ENCODE data around the gene TPM1.

TPM1 gene

DNA sequence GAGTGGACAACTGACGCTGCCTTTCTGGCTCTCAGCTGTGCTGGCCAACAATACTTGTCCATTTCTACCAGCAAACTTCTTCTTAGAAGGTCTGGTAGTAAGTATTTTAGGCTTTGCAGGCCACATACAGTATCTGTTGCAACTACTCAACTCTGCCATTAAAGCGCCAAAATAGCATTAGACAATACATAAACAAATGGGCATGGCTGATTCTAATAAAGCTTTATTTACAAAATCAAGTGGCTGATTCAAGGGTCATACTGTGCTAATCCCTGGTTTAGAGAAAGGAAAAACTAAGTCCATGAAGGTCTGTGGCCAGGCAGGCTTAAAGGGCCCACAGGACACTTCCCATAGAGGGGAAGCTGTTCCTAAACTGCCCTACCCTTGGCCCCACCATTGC, 26.3 kb upstream of the TPM1 start:
- no peak for DNase-seq (ENCODE audit: low spot score)

DNA sequence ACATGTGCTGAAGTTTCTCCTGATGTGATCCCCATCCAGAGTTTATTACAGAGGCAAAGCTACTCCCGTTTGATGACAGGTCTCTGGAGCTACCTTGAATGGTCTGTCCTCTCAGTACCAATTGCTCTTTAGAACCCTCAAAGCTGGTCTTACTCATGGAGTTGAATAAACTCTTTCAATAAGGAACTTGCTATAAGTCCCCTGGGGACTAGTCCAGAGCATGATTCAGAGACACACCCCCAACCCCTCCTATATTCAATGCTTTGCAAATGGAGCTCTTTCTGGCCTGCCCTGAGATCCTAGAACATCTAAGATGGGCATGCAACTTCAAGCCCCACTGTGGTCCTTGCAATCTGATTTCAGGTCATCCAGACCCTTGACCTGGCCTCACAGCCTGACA, 23.9 kb upstream of the TPM1 start:
- DNase-seq (ENCODE audit: low spot score), result no peak

DNA sequence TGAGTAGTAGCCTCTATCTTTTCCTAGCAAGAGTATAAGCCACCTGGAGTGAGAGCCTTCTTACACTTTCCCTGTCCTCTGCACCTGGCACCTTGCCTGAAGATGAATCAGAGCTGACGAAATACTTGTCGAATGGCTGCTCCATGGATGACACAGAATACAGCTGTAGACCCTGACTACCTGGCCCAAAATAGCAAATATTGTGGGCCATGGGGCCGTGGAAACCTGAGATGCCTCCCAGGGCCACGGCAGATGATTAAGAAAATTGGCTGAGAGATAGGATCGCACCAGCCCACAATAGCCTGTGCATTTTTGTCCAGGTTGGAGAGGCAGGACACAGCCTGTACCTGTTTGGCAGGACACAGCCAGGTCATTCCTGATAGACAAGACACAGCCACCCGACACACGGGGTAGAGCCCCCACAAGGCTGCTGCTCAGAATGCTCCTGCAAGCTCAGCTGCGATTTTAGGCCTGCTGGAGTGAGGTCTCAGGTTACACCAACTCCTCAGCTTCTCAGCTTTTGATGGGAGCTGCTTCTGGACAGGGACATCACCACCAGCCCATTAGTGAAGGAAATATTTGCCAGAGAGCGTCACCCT, 22.9 kb upstream of the TPM1 start:
- DNase-seq (ENCODE audit: low spot score), result no peak

DNA sequence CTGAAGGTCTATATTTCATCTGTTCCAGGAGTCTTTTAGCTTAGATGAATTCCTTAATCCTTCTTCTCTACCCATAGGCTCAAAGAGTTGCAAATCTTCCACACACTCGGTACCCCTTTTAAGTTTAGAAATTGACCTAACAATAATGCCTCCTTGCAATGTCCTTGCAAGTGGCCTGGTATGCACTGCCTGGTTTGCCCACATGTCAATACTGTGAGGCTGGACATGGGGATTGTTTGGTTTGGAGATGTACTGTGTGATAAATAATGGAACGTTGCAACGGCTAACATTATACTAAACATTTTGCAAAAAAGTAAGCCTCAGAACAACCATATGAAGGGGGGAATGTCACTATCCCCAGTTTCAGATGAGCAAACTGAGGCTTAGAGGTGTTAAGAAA, 22.4 kb upstream of the TPM1 start:
- no peak for DNase-seq (ENCODE audit: low spot score)

DNA sequence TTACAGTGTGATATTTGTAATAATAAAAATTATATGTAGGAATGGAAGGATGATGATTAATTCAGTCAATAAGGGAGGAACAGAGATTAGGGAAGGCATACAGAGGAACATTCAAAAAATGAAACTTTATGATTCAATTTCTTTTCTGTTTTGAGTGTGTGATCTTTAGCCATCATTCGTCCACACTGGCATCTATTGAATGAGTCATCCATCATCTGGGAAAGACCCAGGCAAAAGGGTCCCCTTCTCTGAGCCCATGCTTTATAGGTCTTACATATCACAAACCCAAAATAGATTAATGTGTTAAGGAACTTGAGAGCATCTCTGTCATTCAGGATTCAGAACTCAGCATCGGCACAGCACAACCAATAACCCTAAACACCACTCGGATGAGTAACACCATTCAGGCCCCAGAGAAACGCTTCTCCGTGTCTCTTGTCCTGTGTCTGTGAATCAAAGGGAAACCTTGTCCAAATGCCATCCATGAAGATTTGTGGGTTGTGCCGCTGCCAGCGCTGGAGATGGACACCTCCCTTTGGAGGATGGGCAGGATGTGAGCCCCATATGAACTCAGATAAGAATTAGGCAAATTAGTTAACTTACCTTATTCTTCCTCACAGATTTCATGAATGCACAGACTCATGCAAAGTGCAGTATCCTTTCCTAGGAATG, 21.7 kb upstream of the TPM1 start:
- no peak for DNase-seq (ENCODE audit: low spot score)

DNA sequence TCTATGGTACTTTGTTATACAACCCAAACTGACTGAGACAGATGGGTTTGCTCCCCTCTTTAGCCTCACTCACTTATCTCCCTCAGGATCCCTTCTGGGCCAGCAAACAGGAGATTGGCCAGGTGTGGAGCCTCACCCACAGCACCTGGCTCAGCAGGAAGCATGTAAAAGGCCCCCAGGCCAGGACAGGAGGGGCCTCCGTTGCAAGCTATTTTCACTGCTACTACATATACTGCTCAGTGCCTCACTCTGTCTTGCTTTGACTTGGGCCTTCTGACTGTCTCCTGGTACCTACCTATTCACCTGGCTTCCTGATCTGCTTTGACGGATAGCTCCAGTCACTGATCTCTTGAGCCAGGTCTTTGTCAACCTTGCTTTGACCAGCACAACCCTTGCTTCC, 20.4 kb upstream of the TPM1 start:
- no peak for DNase-seq (ENCODE audit: low spot score)

DNA sequence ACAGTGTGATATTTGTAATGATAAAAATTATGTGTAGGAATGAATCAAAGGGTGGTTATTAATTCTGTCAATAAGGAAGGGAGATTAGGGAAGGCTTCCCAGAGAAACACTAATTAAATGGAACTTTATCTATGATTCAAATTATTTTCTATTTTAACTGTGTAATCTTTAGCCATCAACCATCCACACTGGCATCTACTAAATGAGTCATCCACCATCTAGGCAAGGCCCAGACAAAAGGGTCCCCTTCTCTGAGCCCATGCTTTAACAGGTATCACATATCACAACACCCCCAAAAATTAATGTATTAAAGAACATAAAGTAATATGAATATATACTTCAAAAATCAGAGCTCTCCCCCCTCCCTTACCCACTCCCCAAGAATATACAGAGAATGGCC, 19.9 kb upstream of the TPM1 start:
- no peak for DNase-seq (ENCODE audit: low spot score)

DNA sequence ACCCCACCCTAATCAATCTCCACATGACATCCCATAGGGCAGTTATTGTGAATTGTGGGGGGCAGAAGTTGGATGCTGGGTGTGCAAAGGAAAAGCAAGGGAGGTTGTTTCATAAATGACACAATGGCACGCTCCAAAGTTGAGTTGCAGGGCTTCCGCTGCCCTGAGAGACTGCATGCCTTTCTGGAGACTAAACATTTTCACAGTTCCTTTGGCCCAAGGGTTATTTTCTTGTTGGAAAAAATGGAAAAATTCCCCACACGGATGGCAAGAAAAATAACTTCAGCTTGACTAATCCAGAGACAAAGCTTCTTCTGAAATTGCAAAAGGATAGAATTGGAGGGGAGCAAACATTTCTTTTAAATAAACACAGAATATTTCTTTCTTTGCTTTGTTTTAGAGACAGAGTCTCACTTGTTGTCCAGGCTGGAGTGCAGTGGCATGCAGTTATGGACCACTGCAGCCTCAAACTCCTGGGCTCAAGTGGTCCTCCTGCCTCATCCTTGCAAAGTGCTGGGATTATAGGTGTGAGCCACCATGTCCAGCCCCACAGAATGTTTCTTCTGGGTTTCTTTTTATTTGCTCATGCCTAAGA, 19.1 kb upstream of the TPM1 start:
- no peak for DNase-seq (ENCODE audit: low spot score)

DNA sequence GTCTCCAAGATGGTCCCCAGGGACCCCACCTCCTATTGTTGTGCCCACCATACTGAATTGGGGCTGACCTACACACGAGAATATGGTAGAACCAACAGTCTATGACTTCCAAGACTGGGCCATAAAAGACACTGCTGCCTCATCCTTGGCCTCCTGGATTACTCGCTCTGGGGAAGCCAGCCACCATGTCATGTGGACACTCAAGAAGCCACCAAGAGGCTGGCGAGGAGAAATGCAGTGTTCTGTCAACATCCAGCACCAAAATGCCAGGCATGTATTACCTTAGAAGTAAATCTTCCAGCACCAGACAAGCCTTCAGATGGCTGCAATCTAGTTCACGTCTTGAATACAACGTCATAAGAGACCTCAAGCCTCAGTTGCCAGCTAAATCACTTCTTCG, 17.1 kb upstream of the TPM1 start:
- no peak for DNase-seq (ENCODE audit: low spot score)

DNA sequence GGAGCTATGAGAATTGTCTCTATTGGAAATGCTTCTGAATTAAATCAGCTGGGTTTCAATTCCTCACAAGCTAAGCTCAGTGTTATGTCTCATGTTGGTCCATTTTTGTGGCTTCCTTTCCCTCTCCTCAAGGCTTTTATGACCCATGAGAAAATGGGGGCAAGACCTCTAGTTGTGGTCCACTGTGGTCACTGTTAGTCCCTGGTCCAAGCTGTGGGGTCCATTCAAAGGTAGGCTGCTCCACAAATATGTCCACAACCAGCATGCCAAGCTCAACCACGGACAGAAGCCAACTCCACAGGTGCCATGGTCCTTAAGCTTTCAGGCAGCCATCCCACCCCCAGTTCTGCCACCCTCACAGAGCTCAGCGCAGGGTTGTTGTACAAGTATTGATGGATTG, 14.9 kb upstream of the TPM1 start:
- no peak for DNase-seq (ENCODE audit: low spot score)

DNA sequence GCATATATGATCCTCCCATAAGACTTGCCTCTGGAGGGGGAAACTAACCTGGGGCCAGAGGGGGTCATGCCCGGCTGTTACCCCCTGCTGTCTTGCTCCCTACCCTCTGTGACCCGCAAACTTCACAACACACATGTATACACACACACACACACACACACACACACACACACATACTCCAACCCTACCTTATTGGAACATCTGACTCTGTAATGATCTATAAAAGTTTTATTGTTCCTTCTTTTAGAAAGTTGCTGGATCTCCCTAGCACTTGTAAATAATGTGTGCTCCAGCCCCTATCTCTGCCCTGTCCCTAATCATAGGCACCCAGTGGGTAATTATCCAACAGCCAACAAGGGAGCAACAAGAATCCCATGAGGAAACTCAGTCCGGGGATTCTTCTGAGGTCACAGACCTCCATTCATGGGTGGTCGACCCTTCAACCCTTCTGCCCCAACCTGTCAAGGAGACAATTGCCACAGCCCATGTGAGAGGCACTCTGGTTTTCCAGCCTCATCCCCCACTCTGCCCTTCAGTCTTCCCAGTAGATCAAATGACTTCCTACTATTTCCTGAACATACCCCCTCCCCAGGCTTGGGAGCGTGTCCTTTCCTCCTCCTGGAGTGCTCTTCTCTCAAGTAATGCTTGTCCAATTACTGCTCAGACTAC, 14.0 kb upstream of the TPM1 start:
- DNase-seq (ENCODE audit: low spot score), result no peak

DNA sequence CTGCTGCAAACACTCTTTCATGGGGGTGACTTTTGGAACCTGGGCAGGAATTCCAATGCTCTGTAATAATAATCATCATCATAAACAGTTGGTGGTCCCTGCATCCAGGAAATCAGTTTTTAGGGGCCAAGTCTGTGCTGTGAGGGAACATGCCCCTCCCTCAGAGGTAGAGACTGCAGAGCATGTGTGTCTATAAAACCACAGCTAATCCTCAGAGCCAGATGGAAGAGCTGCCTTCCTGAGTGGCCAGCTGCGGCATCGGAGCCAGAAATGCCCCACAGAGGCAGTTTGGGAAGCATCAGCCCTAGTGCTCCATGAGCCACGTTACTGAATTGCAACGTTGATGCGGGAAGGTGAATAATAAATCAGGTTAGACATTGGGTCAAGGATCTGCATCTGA, 12.9 kb upstream of the TPM1 start:
- no peak for DNase-seq (ENCODE audit: low spot score)

DNA sequence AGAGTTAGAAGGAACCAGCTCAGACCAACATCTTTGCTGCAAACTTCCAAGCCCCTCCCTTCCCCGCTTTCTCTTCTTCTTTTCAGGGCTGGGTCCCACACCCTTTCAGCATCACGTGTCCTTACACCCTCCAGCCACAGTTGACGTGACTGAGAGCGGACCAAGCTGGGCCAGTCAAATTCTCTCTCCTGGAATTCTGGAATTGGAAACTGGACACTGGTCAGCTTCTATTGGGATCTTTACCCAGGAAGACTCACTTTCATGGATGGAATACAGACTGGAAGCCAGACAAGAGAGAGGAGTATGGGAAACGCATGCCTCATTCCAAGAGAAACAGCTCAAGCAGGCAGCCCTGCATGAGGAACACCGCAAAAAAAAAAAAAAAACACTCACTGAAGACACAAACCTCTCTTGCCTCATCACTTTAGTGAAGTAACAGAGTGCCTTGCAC, 12.4 kb upstream of the TPM1 start:
- DNase-seq (ENCODE audit: low spot score), result no peak

DNA sequence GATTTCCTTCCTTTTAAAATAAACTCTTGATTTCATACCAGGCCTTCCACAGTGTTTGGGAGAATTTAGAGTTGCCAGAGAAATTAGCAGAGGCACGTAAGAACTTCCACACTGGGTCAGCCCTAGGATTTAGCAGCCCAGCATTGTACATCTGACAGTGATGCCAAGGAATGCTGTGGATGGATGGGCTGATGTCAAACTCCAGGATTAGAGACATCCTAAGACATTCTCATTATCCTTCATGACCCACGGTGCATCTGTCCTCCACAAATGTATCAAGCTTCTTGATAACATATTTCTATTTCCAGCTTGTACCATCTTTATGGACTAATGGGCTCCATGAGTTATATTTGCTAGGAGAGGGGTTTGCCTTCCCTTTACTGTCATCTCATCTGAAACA, 8.0 kb upstream of the TPM1 start:
- DNase-seq (ENCODE audit: low spot score), result no peak

DNA sequence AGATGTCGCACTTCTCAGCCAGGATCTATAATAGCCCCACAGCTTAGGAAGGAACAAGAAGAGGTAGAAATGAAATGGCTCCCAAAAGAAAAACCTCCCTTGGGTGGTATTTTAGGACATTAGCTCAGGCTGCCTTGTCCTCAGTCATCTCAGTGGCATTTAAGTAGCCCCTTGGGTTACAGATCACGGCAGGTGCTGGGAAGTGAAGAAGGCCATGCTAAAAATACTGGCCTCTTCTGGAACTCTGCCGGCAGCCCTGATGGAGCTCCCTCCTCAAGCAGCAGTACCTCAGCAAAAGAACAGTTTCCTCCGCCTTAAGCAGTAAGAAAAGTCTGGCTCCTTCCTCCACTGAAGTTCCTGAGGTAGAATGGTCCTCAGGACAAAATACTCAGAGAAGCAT, 7.3 kb upstream of the TPM1 start:
- no peak for DNase-seq (ENCODE audit: low spot score)

DNA sequence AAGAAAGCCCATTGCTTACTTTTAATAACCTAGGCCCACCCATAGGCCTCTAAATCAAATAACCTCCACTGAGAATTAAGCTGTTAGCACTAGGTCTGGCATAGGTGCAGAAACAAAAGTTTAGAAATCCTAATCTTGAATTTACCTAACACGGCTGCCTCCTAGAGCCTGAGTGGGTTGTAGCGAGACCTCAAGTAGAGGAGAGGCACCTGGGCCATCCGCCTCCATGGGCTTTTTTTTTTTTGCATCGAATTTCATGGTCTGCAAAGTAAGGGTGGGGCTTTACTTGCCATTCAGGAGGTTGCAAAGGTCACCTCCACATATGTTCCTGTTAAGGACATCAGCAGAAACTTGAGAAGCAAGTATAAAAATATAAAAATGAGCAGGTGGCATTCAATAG, 6.6 kb upstream of the TPM1 start:
- no peak for DNase-seq (ENCODE audit: low spot score)

DNA sequence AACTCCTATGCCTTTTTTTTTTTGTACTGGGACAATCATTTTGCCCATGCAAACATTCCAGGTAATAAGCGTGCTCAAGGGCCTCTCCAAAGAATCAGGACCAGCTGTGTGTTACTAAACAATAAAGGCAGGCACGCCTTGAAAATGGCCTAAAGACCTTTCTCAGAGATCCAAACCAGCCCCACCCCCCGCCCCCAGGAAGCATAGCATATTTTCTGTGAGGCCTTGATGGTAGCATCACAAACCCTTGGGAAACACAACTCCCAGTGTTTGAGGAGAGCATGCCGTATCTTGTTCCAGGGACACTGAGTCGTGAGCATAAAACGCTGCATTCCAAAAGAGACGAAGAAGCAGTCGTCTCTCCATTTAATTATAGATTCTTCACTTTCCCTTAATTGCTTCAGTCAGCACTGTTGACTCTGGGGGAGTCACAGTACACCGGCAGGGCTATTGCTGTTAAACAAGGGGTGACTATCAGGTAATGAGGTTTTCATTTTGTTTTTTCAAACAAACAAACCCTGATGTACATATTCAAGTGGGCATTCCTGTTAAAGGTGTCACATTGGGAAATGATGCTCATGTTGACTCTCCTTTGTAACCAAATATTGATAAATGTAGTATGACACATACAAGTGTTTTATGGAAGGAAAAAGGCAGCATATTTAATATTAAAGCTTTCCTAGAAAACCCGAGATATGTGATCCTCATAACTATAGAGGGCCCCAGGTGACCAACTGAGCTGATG, 4.4 kb upstream of the TPM1 start:
- no peak for DNase-seq (ENCODE audit: low spot score)

DNA sequence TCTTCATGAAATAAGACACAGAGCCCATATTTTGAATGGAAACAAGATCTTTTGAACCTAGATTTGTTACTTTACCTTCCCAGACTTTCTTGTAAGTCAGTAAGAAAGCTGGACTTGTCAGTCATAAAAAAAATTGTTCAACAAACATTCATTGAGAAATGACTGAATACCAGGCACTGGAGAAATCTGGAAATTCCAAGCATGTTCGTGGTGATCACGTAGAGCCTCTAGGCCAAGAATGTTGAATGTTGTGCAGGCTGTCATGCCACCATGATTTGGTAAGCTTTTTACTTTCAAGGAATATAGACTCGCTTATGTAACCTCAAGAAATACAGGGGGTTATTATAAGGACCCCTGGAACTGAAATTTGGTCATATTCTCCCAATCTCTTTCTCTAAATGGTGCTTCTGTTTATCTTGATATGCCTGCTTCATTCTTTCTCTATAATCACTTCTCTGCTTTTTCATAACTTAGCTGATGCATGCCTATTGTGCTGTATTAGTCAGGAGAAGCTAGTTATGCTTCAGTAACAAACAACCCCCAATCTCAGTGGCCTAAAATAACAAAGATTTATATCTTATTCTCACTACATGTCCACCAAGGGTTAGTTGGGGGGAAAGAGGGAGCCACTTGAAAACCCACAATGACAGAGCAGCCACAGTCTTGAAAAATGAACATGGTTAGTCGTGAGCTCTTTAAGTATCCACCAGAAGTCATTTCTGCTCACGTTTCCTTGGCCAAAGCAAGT, 3.4 kb upstream of the TPM1 start:
- no peak for DNase-seq (ENCODE audit: low spot score)

DNA sequence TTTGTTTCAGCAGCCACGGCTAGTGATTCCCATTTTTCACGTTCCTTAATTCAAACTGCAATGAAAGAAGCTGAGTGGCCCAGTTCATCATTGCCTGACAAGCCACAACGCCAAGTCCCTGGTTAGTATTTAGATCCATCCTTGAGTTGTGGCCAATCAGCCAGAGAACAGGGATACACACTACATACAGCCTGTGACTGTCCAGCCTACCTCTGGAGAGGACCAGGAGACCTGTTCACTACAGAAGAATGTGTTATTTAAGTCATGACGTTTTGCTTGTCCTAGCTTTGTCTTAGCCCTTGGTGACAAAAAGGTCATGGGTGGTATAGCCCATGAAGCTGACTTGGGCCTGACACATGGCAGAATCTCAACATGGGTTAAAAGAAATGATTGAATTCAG, 2.7 kb upstream of the TPM1 start:
- no peak for DNase-seq (ENCODE audit: low spot score)

DNA sequence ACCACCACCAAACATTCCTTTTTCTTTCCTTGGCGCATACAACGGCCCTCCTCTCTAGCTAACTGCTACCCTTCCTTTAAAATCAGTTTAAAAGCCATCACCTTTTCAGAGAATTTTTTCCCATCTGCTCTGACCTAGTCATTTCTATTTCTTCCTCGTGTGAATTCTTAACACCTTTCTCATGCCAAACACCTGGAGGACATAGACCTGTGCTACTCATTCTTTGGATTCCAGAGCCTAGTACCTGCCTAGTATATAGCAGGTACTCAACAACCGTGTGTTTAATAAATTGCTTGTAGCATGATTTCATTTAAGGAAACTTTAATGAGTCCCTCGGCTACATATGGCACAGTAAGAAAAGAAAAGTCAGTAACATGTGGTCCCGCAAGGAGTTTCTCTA, 2.0 kb upstream of the TPM1 start:
- no peak for DNase-seq (ENCODE audit: low spot score)

DNA sequence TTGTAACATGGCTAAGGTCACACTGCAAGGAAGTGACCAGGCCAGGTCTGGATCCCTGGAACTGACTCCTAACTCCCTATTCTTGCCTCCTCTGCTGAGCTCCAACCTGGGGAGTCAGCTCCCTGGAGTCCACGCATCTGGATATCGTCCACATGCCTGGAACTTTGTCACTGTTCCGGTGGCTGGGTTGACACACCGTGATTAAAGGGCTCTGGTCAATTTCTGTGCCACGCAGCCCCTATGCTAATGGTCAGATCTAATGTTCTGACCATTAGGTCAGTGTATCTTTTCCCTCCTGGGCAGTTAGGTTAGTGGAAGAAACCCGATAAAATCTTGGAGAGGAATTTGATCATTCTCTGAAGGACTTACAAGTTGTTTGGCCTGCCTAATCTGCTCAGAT, 1.6 kb upstream of the TPM1 start:
- no peak for DNase-seq (ENCODE audit: low spot score)

DNA sequence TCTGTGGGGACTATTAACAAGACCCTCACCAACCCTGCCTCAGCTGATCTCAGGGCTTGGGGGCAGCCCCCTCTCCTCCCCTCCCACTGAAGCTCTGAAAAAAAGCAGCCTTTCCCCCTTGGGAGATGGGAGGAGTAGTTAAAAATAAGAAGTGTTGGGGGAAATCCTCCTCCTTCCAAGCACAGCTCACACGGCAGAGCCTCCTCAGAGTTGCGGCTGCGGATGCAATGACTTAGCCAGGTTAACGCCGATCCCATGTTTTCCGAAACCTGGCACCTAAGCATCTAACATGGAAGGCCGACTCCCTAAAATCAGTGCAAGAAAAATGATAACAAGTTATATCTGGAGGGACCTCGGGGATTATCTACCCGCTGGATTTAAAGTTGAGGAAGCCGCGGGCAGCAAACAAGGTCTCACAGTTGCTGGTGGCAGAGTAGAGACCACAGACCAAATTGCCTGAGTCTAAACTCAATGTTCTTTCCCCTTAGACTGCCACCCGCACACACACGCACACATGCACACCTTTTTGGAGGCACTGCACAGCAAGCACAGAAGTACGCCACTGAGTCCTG, 1.1 kb upstream of the TPM1 start:
- DNase-seq (ENCODE audit: low spot score), result no peak

Measured in kidney capillary endothelial cell (primary cell).